HUES48 (cell line): ENCODE measurements around the gene MAST2.

Experiments used
- H3K27ac ChIP-seq: one replicate; pipeline ENCODE4 v1.7.0; 2013; ENCODE audit warnings: low read depth, low read length, inconsistent platforms
- H3K27me3 ChIP-seq: 2 replicates; pipeline ENCODE4 v1.6.1; 2013; ENCODE audit warnings: mild to moderate bottlenecking, low read length; ENCODE audit not compliant: control insufficient read depth, insufficient read depth
- H3K36me3 ChIP-seq: 2 replicates; pipeline ENCODE4 v1.6.1; 2013; ENCODE audit warnings: low read length; ENCODE audit not compliant: control insufficient read depth, insufficient read depth
- H3K4me1 ChIP-seq: 2 replicates; pipeline ENCODE4 v1.6.1; 2013; ENCODE audit warnings: mild to moderate bottlenecking, low read length; ENCODE audit not compliant: control insufficient read depth, insufficient read depth
- H3K4me3 ChIP-seq: 2 replicates; pipeline ENCODE4 v1.5.1; 2013; ENCODE audit warnings: mild to moderate bottlenecking, low read depth, low read length
- H3K9ac ChIP-seq: 2 replicates; pipeline ENCODE4 v1.6.1; 2013; ENCODE audit warnings: mild to moderate bottlenecking, low read depth, low read length, moderate library complexity
- H3K9me3 ChIP-seq: 2 replicates; pipeline ENCODE4 v1.6.1; 2013; ENCODE audit warnings: low read length; ENCODE audit not compliant: control insufficient read depth, insufficient read depth

Gene MAST2

GRCh38 chr1:45803299-45803780 is at the start of gene MAST2:
Gene MAST2, plus strand, starts transcription at chr1:45803612. Its CDS starts 284 bp downstream, at chr1:45803896.
- peak within 1 kb of the TSS; percentile 83 for H3K27ac ChIP-seq
- peak within 1 kb of the TSS; percentile 97 for H3K4me3 ChIP-seq
- H3K9me3 ChIP-seq, result no peaks in the 10 kb centered on the region
- peaks cover 13% of the 10 kb centered on the region for H3K4me1 ChIP-seq
- peaks cover 5% of the 10 kb centered on the region for H3K27me3 ChIP-seq
- peak within 1 kb of the TSS; percentile 59 for H3K9ac ChIP-seq
- H3K36me3 ChIP-seq, result no peaks in the 10 kb centered on the region

- no peaks in the 10 kb centered on the region for H3K36me3 ChIP-seq
- H3K27me3 ChIP-seq, result no peaks in the 10 kb centered on the region
- H3K9me3 ChIP-seq, result peaks cover 23% of the 10 kb centered on the region
Measured at GRCh38 chr1:45755697-45756096, 47.7 kb upstream of the MAST2 start.

GRCh38 chr1:45762291-45762690 is 41.1 kb upstream of the MAST2 start:
- H3K4me1 ChIP-seq, result no peaks in the 10 kb centered on the region

More at GRCh38 chr1:45755697-45756096, 47.7 kb upstream of the MAST2 start:
- Histone ChIP-seq H3K9ac (no peak overlapping the region), H3K27ac (no peak overlapping the region), H3K4me1 (peaks cover 3% of the 10 kb centered on the region; the same call in 1 of the 2 replicates), H3K4me3 (no peak overlapping the region)

GRCh38 chr1:45765999-45766792 is 37.2 kb upstream of the MAST2 start:
- no peaks in the 10 kb centered on the region for H3K36me3 ChIP-seq
- no peak overlapping the region for H3K27ac ChIP-seq
- H3K9me3 ChIP-seq, result no peaks in the 10 kb centered on the region
- H3K4me3 ChIP-seq, result no peak overlapping the region
- no peaks in the 10 kb centered on the region for H3K4me1 ChIP-seq
- H3K9ac ChIP-seq, result no peak overlapping the region
- no peaks in the 10 kb centered on the region for H3K27me3 ChIP-seq

More at GRCh38 chr1:45762291-45762690, 41.1 kb upstream of the MAST2 start:
- Histone ChIP-seq H3K27me3 (no peaks in the 10 kb centered on the region), H3K9ac (no peak overlapping the region), H3K4me3 (no peak overlapping the region), H3K27ac (no peak overlapping the region), H3K9me3 (no peaks in the 10 kb centered on the region), H3K36me3 (no peaks in the 10 kb centered on the region)

GRCh38 chr1:45767035-45767434 is 36.4 kb upstream of the MAST2 start:
- no peaks in the 10 kb centered on the region for H3K9me3 ChIP-seq
- H3K4me1 ChIP-seq, result no peaks in the 10 kb centered on the region
- no peak overlapping the region for H3K27ac ChIP-seq
- no peak overlapping the region for H3K9ac ChIP-seq
- H3K27me3 ChIP-seq, result no peaks in the 10 kb centered on the region
- no peaks in the 10 kb centered on the region for H3K36me3 ChIP-seq
- H3K4me3 ChIP-seq, result no peak overlapping the region

- Histone ChIP-seq H3K27ac (no peak overlapping the region), H3K9ac (no peak overlapping the region), H3K4me1 (no peaks in the 10 kb centered on the region), H3K36me3 (no peaks in the 10 kb centered on the region), H3K9me3 (no peaks in the 10 kb centered on the region), H3K4me3 (no peak overlapping the region), H3K27me3 (no peaks in the 10 kb centered on the region)
Measured at GRCh38 chr1:45769261-45769932, 34.0 kb upstream of the MAST2 start.

- H3K9ac ChIP-seq, result no peak overlapping the region
- no peak overlapping the region for H3K4me3 ChIP-seq
- H3K27ac ChIP-seq, result no peak overlapping the region
- H3K36me3 ChIP-seq, result no peaks in the 10 kb centered on the region
- no peaks in the 10 kb centered on the region for H3K4me1 ChIP-seq
- H3K27me3 ChIP-seq, result no peaks in the 10 kb centered on the region
- H3K9me3 ChIP-seq, result no peaks in the 10 kb centered on the region
Measured at GRCh38 chr1:45772971-45773370, 30.4 kb upstream of the MAST2 start.

GRCh38 chr1:45775794-45776193 is 27.6 kb upstream of the MAST2 start:
- no peaks in the 10 kb centered on the region for H3K27me3 ChIP-seq
- H3K4me3 ChIP-seq, result no peak overlapping the region
- no peaks in the 10 kb centered on the region for H3K4me1 ChIP-seq
- no peak overlapping the region for H3K27ac ChIP-seq
- no peaks in the 10 kb centered on the region for H3K9me3 ChIP-seq
- no peaks in the 10 kb centered on the region for H3K36me3 ChIP-seq
- no peak overlapping the region for H3K9ac ChIP-seq

- H3K4me1 ChIP-seq, result no peaks in the 10 kb centered on the region
- H3K9ac ChIP-seq, result no peak overlapping the region
- no peaks in the 10 kb centered on the region for H3K27me3 ChIP-seq
- no peak overlapping the region for H3K27ac ChIP-seq
- H3K36me3 ChIP-seq, result no peaks in the 10 kb centered on the region
- no peak overlapping the region for H3K4me3 ChIP-seq
- H3K9me3 ChIP-seq, result no peaks in the 10 kb centered on the region
Measured at GRCh38 chr1:45785583-45785982, 17.8 kb upstream of the MAST2 start.

GRCh38 chr1:45787905-45788304 is 15.5 kb upstream of the MAST2 start:
- Histone ChIP-seq H3K9me3 (no peaks in the 10 kb centered on the region), H3K27ac (no peak overlapping the region), H3K4me3 (no peak overlapping the region), H3K36me3 (no peaks in the 10 kb centered on the region), H3K27me3 (no peaks in the 10 kb centered on the region), H3K9ac (no peak overlapping the region), H3K4me1 (no peaks in the 10 kb centered on the region)

- H3K36me3 ChIP-seq, result no peaks in the 10 kb centered on the region
- no peak overlapping the region for H3K27ac ChIP-seq
- no peaks in the 10 kb centered on the region for H3K27me3 ChIP-seq
- H3K4me1 ChIP-seq, result no peaks in the 10 kb centered on the region
- H3K9ac ChIP-seq, result no peak overlapping the region
- no peak overlapping the region for H3K4me3 ChIP-seq
- no peaks in the 10 kb centered on the region for H3K9me3 ChIP-seq
Measured at GRCh38 chr1:45789601-45790000, 13.8 kb upstream of the MAST2 start.
